GM12873 (cell line): ENCODE data around the gene GABBR2.

ENCODE experiments used
- CTCF ChIP-seq: IDR thresholded peaks from 2 replicates; pipeline ENCODE4 v1.5.1; 2012; ENCODE audit warnings: low read depth, mild to moderate bottlenecking, moderate library complexity, low read length, control low read depth; ENCODE audit not compliant: insufficient read depth; ENCODE audit errors: missing control alignments

GABBR2 gene

GRCh38 chr9:98743329-98743728 is 34.6 kb upstream of the GABBR2 start:
- no peak for TF ChIP-seq CTCF

DNA sequence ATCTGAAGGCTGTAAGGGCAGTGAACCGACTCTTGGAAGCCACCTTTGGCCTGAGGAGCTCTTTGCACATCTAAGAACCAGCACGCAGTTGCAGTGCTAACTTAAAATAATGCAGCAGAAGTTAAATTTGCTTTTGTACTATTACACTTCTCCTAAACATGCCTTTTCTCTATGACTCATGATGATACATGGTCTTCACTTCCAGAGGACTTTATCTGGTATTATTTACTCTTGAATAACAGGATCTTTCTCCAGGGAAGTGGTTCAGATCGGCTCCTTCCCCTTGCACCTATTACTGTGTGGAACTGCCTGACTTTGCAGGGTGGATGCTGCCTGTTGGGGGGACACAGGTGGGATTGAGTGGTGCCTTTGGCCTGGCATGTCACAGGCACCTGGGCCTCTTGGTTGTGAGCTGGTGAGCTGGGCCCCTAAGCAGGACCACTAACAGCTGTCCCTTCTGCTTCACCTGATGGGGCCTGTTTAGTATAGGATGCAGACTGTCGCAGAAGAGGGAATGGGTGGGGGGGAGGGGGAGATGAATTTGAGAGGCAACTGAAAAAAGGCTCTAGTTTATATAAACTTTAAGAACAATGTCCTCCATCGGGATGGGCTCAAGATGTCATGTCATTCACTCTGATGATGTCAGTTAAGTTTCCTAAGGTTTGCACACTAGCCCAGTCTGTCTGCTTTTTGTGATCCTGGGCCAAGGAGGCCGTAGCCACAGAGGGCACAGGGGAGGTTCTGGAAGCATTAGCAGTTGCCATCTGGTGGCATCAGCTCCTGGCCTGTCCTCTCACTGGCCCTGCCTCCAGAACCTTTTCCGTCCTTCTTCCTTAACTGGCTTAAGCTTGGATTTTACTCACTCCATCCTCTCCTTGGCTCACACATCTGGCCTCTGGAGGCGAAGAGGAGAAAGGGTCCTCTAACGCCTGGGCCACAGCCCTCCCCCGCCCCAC is 33.9 kb upstream of the GABBR2 start:
- TF ChIP-seq CTCF = no peak

DNA sequence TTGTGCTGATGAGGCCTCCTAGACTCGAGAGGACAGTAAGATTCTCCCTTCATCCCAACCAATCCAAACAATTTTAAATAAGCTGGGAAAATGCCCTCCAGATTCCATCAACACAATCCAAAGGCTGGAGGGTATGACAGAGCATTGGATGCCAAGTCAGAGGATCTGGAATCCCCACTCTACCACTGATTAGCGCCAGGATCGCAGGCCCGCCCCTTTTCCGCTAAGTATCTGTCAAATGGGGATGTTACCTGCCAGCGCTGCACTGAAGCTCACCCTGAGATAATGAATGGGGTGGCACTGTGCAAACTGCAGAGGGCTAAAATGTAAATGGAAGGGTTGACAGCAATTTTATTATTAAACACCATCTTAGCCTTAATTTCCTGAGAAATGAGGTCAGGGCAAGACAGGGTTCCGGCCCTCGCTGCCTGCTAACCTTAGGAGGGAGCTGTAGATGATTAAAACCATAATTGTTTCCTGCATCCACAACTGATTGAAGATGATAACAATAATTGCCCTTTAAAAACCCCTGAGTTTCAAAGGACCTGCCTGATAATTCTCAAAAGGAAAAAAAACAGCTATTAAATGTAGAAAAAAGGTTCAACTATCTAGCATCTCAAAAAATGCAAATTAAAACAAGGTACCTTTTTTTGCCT is 31.6 kb upstream of the GABBR2 start:
- TF ChIP-seq CTCF = no peak

GRCh38 chr9:98738741-98739140 is 30.0 kb upstream of the GABBR2 start:
- no peak for TF ChIP-seq CTCF

DNA sequence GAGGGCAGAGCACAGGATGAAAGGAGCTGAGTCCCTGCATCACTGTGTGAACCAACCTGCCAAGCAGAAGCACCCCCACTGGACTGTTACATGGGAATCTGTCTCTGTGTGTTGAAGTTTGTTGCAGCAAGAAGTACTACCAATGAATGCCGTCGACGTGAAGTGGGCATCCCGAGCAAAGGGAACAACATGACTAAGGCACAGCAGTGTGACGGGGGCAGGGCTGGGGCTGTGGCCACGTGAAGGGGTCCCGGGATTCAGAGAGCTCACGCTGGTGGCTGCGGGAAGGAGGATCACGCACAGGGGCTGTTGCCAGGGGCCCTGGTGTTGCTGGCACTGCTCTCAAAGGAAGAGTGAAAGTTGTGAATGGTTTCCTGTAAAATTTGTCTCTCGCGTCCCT is 27.5 kb upstream of the GABBR2 start:
- TF ChIP-seq CTCF = no peak

- no peak for TF ChIP-seq CTCF
These were observed 24.1 kb upstream of the GABBR2 start for GRCh38 chr9:98732801-98733200.

GRCh38 chr9:98732091-98732490 is 23.4 kb upstream of the GABBR2 start:
- no peak for TF ChIP-seq CTCF
